GM12891 (cell line): ENCODE measurements around the gene ADAMTS17.

ENCODE experiments used
- POLR2A ChIP-seq: IDR thresholded peaks from 2 replicates; pipeline ENCODE4 v1.6.1; 2011; ENCODE audit warnings: low read depth, low read length, control low read depth
- POLR2AphosphoS5 ChIP-seq: IDR thresholded peaks from 2 replicates; pipeline ENCODE4 v1.6.1; 2011; ENCODE audit warnings: low read depth, low read length, control low read depth
- SPI1 ChIP-seq: IDR thresholded peaks from 2 replicates; pipeline ENCODE4 v1.6.1; 2011; ENCODE audit warnings: low read depth, low read length, control low read depth

- no peak for TF ChIP-seq POLR2AphosphoS5
- no peak for TF ChIP-seq POLR2A
- TF ChIP-seq SPI1 = no peak
These were observed 185.6 kb downstream of the ADAMTS17 start for GRCh38 chr15:100156201-100156600.
